IMR-90 (cell line): ENCODE data around the gene TMEM40.
"Not testable (repeated sequence)": the region's sequence is repeated elsewhere in the genome, so short reads cannot be mapped to it uniquely, and the experiment has no call there.

Experiments used
- CTCF ChIP-seq: conservative IDR thresholded peaks from 2 replicates; pipeline ENCODE4 v1.5.1; 2012; ENCODE audit warnings: mild to moderate bottlenecking, low read depth, low read length, improper control_type of control experiment
- POLR2A ChIP-seq: IDR thresholded peaks from 2 replicates; pipeline ENCODE4 v1.6.1; 2012; ENCODE audit warnings: mild to moderate bottlenecking, low read depth, low read length
- RAD21 ChIP-seq: IDR thresholded peaks from 2 replicates; pipeline ENCODE4 v1.6.1; 2012; ENCODE audit warnings: low read length, improper control_type of control experiment
- SMC3 ChIP-seq: fragments of 150-350 bp; IDR thresholded peaks from 2 replicates; pipeline ENCODE4 v1.6.1; 2016; ENCODE audit warnings: low read depth, mild to moderate bottlenecking, antibody characterized with exemption, low read length, moderate library complexity

- not testable (repeated sequence) for TF ChIP-seq CTCF, SMC3, POLR2A, RAD21
These were observed 29.1 kb upstream of the TMEM40 start for GRCh38 chr3:12787967-12788690.
